GM19468 (cell line): ENCODE measurements around the gene MPP2.
"Not testable (repeated sequence)": the region's sequence is repeated elsewhere in the genome, so short reads cannot be mapped to it uniquely, and the experiment has no call there.

Experiments used
- ATAC-seq: cut with Tn5 transposase; IDR thresholded peaks from one replicate; pipeline ENCODE4 v1.9.1; 2021; ENCODE audit warnings: mild to moderate bottlenecking, moderate library complexity, moderate number of reproducible peaks; ENCODE audit not compliant: unreplicated experiment; ENCODE audit errors: extremely low read depth

MPP2 gene, protein sequence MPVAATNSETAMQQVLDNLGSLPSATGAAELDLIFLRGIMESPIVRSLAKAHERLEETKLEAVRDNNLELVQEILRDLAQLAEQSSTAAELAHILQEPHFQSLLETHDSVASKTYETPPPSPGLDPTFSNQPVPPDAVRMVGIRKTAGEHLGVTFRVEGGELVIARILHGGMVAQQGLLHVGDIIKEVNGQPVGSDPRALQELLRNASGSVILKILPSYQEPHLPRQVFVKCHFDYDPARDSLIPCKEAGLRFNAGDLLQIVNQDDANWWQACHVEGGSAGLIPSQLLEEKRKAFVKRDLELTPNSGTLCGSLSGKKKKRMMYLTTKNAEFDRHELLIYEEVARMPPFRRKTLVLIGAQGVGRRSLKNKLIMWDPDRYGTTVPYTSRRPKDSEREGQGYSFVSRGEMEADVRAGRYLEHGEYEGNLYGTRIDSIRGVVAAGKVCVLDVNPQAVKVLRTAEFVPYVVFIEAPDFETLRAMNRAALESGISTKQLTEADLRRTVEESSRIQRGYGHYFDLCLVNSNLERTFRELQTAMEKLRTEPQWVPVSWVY

DNA sequence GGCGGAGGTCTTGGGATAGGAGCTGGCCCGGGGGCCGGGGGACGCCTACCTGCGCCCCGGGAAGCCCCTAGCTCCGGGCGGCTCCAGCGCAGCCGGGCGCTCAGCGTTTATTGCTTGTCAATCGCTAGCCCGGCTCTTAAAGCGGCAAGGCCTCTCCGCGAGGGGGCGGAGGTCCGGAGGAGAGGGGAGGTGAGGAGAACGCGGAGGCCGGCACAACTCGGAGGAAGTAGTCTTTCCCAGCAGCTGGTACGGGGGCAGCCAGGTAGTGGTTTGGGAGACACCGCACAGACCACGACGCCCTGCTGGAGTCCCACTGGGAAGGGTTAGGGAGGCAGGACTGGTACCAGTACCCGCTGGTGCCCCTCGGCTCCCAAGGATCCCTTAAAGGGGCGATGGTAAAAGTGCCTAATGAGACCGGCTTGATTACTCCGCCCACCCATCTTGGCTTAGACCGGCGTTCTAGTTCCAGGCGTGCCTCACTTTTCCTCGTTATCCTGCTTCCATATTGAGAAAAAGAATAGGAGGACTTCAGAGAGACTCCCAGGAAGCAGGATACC, at the start of gene MPP2:
TSS of gene MPP2 (minus strand) at position 112 of the 557 bp plus-strand sequence. CDS start 3,076 bp downstream, outside the sequence.
- ATAC-seq, result no peak

DNA sequence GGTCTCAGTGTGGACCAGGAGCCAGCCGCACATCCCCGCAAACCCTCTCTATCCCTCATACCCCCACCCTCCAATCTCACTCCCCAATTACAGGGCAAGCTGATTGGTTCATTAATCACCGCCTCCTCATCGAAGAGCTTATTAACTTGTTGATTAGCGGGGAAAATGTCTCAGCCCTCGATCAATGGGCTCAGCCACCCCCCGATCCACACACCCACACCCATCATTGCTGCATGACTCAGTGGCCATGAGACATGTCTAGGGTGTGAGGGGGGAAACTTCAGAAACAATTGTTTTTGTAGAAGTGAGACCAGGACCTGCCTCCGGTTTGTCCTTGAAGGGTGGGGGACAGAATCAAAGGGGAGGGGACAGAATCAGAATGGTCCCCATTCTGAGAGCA, 48.9 kb upstream of the MPP2 start:
- ATAC-seq, result no peak

DNA sequence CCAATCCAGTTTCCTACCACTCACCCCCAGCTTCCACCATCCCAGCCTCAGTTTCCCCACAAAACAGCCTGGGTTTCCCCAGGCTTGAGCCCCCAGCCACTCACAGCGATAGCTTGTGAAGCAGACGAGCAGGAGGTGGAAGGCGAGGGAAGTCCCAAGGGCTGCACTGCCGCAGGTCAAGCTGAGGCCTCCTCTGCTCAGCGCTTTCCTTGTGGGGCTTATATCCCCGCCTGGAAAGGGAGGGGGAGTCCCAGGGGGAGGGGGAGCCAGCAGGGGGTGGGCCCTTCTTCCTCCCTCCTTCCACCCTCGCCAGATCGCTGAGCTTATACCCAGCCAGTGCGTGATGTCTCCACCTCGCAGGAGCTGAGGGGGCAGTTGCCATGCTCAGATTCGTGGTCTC, 46.4 kb upstream of the MPP2 start, which contains the start of gene PYY:
TSS of gene PYY (minus strand) at position 195 of the 400 bp plus-strand sequence. CDS start 457 bp downstream, outside the sequence.
- ATAC-seq, result no peak

DNA sequence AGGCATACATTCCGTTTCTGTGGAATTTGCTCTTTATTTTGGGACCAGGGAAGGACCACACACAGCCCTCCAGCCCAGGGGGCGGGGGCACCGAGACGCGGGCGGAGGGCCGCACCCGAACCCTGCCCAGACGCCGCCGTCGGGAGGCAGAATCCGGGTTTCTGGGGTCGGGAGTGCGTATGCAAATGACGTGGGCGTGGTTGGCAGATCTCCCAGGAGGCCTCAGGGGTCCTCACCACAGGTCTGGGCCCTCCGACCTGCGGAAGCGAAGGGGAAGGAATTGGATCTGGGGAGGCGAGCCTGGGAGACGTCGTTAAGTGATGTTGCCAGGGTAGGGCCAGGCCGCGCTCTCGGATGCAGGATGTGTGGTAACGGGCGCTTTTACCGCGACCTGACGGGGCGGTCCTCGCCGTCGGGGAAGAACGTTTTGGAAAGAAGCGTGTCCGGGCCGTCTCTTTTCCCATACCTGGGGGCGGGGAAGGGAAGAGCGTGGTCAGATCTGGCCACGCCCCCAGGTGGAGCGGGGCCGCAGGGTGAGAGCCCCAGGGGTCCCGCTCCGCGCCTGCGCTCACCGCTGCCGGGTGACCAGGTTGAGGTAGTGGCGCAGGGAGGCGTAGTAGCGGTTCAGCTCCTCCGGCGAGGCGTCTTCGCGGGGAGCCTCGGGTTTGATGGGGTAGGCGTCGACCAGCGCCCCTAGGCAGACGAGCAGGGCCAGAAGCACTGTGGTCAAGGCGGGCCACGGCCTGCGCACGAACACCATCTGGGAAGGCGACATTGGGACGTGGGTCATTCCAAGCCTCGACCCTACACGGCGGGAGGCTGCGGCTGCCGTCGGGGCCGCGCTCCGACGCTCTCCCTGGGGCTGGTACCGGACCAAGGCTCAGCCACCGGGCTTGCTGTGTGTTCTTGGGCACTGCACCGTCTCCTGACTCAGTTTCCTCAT, 45.7 kb upstream of the MPP2 start:
- ATAC-seq, result no peak

DNA sequence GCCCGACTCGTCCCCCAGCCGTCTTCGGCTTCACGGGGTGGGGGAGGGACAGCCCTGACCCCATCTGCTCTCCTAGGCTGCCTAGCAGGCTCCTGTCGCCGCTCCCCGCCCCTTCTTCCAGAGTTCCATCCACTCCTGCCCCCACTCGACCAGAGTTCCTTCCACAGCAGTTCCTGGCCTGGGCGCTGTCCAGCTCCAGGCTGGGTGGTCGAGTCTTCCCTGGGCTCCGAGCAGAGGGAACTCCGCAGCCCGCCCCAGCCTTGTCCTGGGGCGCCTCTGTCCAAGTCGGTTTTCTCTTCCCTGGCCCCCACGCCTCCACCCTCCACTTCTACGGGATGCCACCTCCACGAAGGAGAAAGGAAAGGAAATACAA, 45.0 kb upstream of the MPP2 start:
- ATAC-seq, result no peak

DNA sequence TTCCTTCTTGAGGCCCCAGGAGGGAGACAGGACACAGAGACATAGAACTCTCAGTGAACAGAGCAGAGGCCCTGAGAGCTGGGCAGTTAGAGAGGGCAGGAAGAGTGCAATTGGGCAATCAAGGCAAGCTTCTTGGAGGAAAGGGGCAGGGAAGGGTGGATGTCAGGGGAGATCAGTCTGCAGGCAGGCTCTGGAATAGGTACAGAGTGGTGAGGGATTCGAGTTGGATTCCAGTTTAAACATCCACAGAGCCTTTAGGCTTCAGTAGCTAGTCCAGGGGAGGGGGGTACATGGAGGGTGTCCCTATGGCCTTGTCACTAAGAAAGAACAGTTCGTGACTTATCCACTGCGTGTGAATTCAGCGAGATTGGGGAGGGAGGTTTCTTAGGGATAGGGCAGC, 44.4 kb upstream of the MPP2 start:
- no peak for ATAC-seq

DNA sequence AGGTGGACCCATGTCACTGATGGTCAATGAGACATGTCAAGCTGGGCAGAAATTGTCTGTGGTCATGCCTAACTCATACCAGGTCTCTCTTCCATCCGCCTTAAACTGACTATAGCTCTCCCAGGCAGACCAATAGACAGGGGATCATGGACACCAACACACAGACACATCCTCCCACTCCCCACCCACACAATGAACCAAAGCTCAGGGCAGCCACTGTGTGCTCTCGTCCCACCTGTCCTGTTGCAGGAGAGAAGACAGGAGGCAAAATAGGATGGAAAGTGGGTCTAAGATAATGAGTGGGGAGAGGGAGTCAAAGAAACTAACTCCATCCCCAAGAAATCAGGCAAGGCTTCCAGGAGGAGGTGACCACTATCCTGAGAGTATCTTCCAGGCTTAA, 43.2 kb upstream of the MPP2 start:
- ATAC-seq, result no peak

DNA sequence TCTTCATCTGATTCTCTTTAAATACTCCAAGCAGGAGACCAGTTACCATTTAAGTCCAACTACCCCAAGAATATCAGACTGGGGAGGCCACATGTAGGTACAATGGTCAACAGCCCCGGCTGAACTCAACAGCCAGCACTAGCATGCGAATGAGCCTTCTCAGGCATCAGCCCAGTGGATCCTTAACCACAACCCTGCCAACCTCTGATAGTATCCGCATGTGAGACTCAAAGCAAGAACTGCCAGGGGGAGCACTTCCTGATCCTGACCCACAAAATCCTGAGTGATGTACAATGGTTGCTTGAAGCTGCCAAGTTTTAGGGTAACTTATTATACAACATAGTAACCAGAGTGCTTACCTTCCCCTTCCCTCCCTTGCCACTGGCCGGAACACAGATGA, 42.4 kb upstream of the MPP2 start:
- no peak for ATAC-seq

DNA sequence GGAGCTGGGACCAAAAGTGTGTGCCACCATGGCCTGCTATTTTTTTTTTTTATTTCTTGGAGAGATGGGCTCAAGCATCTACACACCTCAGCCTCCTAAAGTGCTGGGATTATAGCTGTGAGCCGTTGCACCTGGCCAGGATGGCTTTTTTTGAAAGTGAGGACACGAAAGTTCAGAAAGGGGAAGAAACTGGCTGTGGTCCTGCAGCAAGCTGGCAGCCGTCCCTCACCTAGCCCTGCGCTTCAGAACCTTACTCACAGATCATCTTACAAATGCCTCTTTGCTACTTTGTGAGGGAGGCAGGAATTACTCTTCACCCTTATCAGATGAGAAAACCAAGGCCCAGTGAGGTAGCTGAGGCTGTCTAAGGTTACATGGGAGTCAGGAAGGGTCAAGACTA, 39.4 kb upstream of the MPP2 start:
- ATAC-seq, result no peak

DNA sequence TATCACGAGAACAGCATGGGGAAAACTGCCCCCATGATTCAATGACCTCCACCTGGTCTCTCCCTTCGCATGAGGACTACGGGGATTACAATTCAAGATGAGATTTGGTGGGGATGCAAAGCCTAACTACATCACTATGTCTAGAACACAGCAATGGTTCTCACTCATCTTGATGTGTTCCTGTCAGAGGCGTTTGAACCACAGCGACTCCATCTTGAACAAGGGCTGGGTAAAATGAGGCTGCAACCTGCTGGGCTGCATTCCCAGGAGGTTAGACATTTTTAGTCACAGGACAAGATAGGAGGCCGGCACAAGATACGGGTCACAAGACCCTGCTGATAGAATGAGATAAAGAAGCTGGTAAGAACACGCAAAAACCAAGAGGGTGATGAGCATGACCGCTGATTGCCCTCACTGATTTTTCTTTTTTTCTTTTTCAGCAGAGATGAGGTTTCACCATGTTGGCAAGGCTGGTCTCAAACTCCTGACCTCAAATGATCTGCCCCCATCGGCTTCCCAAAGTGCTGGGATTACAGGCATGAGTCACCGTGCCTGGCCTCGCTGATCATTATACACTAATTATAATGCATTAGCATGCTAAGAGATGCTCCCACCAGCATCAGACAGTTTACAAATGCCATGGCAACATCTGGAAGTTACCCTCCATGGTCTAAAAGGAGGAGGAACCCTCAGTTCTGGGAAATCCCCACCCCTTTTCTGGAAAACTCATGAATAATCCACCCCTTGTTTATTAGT, 37.9 kb upstream of the MPP2 start:
- no peak for ATAC-seq

DNA sequence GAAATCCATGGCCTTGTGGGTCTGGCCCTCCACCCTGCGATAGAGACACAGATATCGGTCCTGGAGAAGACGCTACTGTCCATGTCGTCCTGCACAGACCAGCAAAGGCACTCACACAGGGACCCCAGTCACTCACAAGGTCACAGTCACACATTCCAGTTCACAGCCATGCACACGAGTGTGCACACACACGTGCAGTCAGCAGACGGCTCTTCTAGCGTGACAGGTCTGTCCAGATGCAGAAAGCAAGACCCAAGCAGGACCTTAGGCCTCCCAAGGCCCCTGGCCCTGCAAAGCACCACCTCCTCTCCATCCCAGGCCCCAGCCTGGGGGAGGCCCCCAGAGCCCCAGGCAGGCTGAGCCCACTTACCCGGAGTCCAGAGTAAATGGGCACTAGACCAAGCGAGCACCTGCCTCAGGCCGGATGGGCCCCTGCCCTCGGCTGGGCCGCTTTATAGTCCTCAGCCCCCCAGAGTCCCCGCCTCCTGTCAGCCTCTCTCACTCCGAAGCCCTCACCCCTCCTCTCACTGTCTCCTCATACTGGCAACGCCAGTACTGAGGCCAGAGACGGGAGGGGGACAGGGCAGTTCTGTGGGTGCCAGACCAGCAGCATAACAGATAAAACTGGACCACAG, 34.8 kb upstream of the MPP2 start, which contains the start of gene PPY:
TSS of gene PPY (minus strand) at position 426 of the 635 bp plus-strand sequence. CDS start 822 bp downstream, outside the sequence.
- ATAC-seq, result no peak

DNA sequence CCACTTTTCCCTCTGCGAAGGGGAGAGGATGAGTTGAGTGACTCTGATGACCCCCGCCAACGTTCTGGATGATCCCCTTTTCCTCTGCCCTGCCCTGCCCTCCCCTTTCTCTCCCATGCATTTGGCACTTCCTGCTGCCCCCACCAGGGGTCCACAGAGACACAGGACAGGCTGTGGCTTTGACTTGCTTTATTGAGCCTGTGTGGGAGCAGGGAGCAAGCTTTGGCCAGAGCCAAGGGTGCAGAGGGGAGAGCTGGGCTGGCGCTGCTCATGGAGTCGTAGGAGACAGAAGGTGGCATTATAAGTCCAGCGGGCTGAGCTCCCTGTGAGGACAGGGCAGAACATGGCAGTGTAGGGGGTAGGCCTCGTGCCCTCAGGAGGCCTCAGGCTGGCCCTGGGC, 33.3 kb upstream of the MPP2 start:
- ATAC-seq, result no peak

DNA sequence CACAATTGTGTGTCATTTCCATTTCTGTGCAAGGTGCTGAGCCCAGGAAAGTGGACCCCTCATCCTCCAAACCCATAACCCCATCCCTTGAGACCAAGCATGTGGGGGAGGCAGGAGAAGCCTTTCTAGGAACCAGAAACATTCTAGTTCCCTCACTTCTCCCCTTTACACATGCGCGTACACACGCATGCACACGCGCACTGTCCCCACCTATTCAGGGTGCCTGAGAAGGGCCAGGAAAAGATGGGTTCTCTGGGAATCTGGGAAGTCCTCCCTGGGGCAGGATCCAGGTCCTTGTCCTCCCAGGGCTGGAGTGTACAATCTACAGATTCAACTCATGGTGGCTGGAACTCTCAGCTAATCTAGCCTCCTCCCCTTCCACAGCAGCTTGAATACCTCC, 32.5 kb upstream of the MPP2 start:
- no peak for ATAC-seq

DNA sequence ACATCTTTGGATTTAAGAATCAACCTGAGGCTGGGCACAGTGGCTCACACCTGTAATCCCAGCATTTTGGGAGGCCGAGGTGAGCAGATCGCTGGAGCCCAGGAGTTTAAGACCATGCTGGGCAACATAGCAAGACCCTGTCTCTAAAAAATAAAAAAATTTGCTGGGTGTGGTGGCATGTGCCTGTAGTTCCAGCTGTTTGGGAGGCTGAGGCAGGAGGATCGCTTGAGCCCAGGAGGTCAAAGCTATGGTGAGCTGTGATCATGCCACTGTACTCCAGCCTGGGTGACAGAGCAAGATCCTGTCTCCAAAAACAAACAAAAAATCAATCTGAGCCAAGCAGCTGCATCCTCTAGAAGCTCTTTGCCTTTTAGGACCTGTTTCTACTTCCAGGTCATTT, 32.1 kb upstream of the MPP2 start:
- not testable (repeated sequence) for ATAC-seq

DNA sequence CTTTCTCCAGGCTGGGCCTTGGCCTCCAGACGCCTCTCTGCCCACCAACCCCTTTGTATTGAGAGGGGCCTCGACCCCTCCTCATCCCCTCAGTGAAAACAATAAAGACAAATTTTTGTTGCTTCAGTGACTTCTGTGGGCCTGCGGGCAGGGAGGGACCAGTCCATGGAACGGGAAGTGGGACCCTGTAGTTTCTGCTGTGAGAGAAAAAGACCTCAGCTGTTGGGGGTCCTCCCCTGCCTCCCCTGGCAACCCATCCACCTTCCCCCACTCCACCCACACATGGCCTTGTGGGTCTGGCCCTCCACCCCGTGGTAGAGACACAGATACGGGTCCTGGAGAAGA, 31.5 kb upstream of the MPP2 start:
- ATAC-seq, result no peak

DNA sequence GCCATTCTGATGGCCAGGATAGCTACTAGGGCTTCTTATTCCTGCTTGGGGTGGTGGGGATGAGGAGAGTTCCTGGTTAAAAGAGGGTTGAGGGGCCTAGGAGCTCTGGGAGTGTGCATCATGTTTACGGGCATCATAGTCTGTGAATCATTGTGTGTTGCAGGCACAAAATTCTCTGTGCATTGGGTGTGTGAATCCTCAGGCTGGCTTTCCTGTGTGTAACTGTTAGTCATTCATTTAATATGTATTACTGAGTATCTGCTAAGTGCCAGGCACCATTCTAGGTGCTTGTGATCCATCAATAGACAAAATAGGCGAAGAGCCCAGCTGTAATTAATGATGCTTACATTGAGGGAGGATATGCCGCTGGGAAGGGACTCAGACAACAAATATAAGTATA, 29.1 kb upstream of the MPP2 start:
- ATAC-seq, result no peak

DNA sequence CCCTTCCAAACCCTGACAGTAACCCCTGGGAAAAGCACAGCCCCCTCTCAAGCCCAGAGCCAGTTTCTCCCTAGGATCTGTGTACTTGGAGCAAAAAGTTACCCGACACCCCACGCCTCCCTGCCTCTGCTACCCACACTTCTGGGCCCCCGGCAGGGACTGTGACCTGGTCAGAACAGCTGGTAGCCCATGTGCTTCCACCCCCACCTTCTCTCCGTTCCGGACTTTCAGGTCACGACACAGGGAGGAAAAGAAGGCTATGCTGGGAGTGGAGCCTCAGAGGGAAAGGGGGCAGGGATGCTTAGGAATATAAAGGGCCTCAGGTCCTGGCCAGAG, 28.6 kb upstream of the MPP2 start:
- no peak for ATAC-seq

DNA sequence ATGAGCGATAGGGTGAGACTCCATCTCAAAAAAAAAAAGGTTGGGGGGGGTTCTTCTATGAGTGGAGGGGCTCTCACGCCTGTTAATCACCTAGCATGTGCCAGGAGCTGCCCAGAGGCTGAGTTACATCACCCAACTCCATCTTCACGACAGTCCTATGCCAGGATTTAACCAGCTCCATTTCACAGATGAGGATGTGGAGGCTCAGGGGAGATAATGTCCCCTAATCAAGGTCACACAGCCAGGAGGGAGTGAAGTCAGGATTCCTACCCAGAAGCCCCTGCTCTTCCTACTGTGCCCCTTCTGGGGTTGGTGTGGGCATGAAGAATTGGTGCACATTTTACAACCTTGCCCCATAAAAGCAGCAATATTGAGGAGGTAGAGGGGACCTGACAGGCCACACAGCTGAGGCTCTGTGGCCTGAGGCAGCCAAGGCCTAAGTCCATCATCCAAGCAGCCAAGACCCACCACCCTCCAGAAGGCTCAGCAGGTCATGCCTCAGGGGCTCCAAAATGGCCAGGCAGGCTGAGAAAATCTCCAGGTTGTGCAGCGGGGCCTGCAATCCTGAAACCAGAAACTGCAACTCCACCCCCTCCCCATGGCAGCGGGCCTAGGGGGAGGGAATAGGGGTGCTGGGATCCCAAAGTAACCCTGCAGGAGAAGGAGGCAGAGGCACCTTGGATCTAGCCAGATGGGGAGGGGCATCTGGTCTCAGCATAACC, 28.0 kb upstream of the MPP2 start:
- no peak for ATAC-seq

DNA sequence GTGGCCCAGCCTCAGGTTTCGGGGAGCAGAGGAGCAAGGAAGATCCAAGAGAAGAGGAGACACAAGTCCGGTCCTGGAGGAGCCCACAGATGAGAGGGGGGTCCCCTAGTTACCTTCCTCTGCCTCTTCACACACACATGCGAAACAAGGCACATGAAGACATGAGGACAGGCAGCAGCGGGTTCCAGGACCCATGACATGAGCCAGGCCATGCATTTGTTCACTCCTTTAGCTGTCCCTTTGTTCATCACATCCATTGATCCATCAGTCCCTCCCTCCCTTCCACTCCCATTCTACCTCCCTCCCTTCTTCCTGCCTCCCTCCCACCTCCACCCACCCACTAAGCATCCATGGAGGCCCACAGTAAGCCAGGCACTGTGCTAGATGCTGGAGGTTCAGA, 25.6 kb upstream of the MPP2 start:
- ATAC-seq, result no peak
